PFSK-1 (cell line): ENCODE data around the gene LRIG3.
A peak's percentile ranks its signal among the peaks of the same experiment; 100 is the strongest.

Source experiments
- FOXP2 ChIP-seq: optimal IDR thresholded peaks from 2 replicates; pipeline ENCODE3; 2011; ENCODE audit warnings: borderline replicate concordance, control low read depth, inconsistent platforms; ENCODE audit not compliant: insufficient read depth; ENCODE audit errors: extremely low read length, extremely low read depth
- POLR2AphosphoS5 ChIP-seq: IDR thresholded peaks from 2 replicates; pipeline ENCODE4 v1.6.1; 2012; ENCODE audit warnings: low read depth, mild to moderate bottlenecking, control low read depth, low read length, moderate library complexity
- REST ChIP-seq, 2 experiments: IDR thresholded peaks; 2 replicates each; pipeline versions ENCODE4 v1.6.1 to v1.8.0; 2011 to 2012; ENCODE audit warnings: low read depth in 2 of 2, low read length in 2 of 2, control low read depth in 1 of 2, inconsistent platforms in 1 of 2, mild to moderate bottlenecking in 1 of 2, moderate library complexity in 1 of 2; ENCODE audit not compliant: insufficient read depth in 1 of 2
- SIN3A ChIP-seq: IDR thresholded peaks from 2 replicates; pipeline ENCODE4 v1.6.1; 2012; ENCODE audit warnings: mild to moderate bottlenecking, low read length, moderate library complexity, borderline replicate concordance; ENCODE audit not compliant: insufficient read depth
- TAF1 ChIP-seq: IDR thresholded peaks from 2 replicates; pipeline ENCODE4 v1.6.1; 2012; ENCODE audit warnings: low read length, control low read depth, borderline replicate concordance; ENCODE audit not compliant: insufficient read depth

The LRIG3 gene

GRCh38 chr12:58897969-58898368 is 22.3 kb downstream of the LRIG3 start:
- TF ChIP-seq POLR2AphosphoS5: no peak

GRCh38 chr12:58896278-58896677 is 24.0 kb downstream of the LRIG3 start:
- TF ChIP-seq REST (IDR thresholded peaks at IDR 0.05; ENCODE audit: insufficient read depth in 1 of 2, low read depth in 2 of 2, low read length in 2 of 2): no peak
- no peak for TF ChIP-seq SIN3A
- TF ChIP-seq POLR2AphosphoS5: no peak
- no peak for TF ChIP-seq TAF1
- TF ChIP-seq FOXP2: no peak

DNA sequence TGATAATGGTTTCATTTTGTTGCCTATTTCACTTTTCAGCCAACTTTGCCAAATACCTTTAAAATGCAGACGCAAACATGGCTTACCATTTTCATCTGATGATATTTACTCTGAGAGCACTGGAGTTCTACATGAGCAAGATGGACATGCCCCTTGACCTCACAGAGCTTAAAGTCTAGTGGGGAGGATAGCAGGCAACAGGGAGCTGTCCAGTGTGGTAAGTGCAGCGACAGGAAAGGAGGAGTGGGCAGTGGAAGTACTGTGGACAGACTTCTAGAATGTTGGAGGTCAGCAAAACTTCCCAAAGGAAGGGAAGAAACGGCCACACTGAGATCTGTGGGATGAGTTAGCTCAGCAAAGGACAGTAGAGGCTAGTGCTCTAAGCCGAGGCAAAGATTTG is 25.3 kb downstream of the LRIG3 start:
- TF ChIP-seq REST (IDR thresholded peaks at IDR 0.05; ENCODE audit: insufficient read depth in 1 of 2, low read depth in 2 of 2, low read length in 2 of 2) (peak; percentile 75 to 91), TAF1 (no peak), FOXP2 (no peak)

DNA sequence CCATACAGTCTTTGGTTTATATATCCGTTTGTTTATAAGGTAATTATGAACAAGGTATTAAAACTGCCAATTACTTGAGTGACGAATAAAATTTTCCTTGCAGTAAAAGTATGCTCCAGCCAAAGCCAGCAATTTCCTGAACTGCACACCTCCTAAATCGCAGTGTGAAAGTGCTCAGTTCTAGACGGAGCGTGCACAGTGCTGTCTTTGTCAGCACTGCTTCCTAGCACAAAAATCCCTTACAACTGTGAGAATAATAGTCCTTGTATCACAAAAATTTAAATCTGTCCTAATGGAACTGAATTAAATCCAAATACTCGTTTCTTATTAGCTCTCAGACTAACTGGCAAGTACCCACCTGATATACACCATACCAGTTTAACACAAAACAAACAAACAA is 26.3 kb downstream of the LRIG3 start:
- no peak for TF ChIP-seq POLR2AphosphoS5
- no peak for TF ChIP-seq REST (IDR thresholded peaks at IDR 0.05; ENCODE audit: insufficient read depth in 1 of 2, low read depth in 2 of 2, low read length in 2 of 2)
- TF ChIP-seq SIN3A: no peak
- TF ChIP-seq FOXP2: no peak
- TF ChIP-seq TAF1: no peak

DNA sequence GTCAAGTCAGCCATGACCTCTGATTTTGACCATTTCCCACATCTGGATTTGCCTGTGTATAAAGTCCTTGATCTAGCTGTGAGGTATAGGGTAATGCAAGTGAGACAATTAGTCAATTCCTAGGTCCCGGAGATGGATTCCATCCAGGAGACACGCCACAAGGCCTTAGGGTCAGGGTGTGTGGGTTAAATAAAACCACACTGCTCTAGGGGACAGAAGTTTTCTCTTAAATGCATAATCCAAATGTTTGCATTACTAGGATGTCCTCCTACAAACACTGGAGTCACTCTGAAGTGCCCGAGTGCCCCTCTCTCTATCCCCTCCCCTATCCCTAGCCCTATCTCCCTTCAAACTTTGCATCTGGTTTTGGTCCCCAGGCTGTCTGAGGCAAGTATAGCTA is 26.8 kb downstream of the LRIG3 start:
- TF ChIP-seq SIN3A: no peak
- TF ChIP-seq TAF1: no peak
- TF ChIP-seq REST (IDR thresholded peaks at IDR 0.05; ENCODE audit: insufficient read depth in 1 of 2, low read depth in 2 of 2, low read length in 2 of 2): no peak

DNA sequence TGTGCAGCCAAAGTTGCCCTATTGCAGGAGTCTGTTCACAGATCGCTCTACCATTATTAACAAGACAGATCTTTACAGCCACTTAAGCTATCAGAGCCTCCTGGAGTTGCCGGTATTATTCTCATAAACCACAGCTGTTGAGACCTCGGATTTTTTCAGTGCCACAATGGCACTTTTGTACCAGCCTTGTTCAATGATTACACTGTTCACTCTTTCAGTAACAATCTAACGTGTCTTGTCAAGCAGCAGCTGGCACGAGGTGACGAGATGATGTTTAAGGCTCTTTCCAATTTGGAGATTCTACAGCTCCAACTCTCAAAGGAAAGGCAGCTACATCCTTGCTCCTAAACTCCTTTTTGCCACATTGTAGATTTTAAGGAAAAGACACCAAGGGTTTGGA is 30.7 kb downstream of the LRIG3 start:
- no peak for TF ChIP-seq TAF1
- no peak for TF ChIP-seq POLR2AphosphoS5
- TF ChIP-seq REST (IDR thresholded peaks at IDR 0.05; ENCODE audit: insufficient read depth in 1 of 2, low read depth in 2 of 2, low read length in 2 of 2): no peak
- no peak for TF ChIP-seq FOXP2
- no peak for TF ChIP-seq SIN3A
